ENCODE measurements around the gene C17orf67. TPM values are rescaled to one million over a fixed set of nuclear protein-coding genes. Genes with fewer than 3 reads are reported as not detected.

Gene C17orf67
- total and polyA plus RNA-seq, 10 of the 15 experiments (the other 5 are each of a cell fraction or from before 2014, with no cell fraction given): 0.24 to 3.3 (median 0.89) TPM

DNA sequence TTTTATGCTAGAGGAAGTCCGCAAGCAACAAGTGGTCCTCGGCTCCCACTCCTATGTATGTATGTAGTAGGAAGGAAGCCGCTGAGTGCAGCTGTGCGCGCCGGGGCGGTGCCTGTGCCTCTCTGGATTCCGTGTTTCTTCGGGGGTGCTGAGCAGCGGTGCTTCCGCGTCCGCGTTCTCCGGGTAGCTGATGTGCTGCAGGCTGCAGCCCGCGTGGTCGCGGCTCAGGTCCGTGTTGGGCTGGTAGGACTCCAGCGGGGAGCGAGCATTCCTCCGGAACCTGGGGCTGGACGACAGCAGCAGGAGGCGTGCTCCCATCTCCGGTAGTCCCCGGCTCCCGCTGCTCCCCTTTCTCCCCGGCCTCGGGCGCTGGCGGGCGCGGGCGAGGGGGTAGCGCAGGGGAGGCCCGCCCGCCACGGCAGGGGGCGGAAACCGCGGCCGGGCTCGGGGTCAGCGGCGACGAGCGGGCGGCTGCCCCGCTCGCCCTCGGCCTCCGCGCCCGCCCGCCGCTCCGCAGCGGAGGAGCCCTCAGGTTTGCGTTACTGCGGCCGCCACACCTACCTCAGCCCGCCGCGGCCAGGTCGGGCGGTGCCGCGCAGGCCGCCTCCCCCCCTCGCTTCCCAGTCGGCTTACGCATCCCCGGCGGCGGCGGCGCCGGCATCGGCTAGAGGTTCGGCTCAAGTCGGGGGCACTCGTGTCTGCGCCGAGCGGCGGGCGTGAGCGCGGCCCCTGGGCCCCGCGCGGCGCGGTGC lies 487 bp downstream of the C17orf67 start:
- peaks cover 64% of the 10 kb centered on the region for H3K79me2 ChIP-seq (ENCODE audit: control insufficient read depth, insufficient read depth, low read length)
- intact Hi-C loops (cut with micrococcal nuclease; ENCODE audit: unreplicated experiment): loop anchor here (2.0 to 10.0 kb wide), 2 partner anchors 76 to 252 kb away; partner anchors contain the start of gene AKAP1
- BruUV-seq (replicated peaks): no TSS peak
- TF ChIP-seq, protein P1, sequence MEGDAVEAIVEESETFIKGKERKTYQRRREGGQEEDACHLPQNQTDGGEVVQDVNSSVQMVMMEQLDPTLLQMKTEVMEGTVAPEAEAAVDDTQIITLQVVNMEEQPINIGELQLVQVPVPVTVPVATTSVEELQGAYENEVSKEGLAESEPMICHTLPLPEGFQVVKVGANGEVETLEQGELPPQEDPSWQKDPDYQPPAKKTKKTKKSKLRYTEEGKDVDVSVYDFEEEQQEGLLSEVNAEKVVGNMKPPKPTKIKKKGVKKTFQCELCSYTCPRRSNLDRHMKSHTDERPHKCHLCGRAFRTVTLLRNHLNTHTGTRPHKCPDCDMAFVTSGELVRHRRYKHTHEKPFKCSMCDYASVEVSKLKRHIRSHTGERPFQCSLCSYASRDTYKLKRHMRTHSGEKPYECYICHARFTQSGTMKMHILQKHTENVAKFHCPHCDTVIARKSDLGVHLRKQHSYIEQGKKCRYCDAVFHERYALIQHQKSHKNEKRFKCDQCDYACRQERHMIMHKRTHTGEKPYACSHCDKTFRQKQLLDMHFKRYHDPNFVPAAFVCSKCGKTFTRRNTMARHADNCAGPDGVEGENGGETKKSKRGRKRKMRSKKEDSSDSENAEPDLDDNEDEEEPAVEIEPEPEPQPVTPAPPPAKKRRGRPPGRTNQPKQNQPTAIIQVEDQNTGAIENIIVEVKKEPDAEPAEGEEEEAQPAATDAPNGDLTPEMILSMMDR (IDR thresholded peaks at IDR 0.05 in 2 of 3, conservative IDR thresholded peaks at IDR 0.05 in 1 of 3; ENCODE audit: control insufficient read depth in 2 of 3, extremely low read depth in 1 of 3, insufficient read depth in 1 of 3, low read depth in 3 of 3, low read length in 3 of 3): no peak
- TF ChIP-seq RBBP5 (conservative IDR thresholded peaks at IDR 0.05) (no peak), SPI1 (IDR thresholded peaks at IDR 0.05; ENCODE audit: borderline replicate concordance, insufficient read depth, low read depth, low read length) (no peak; the same call in 1 of the 2 replicates), ASH2L (IDR thresholded peaks at IDR 0.05; ENCODE audit: borderline replicate concordance, low read depth) (no peak; the same call in 1 of the 2 replicates), PAX8 (IDR thresholded peaks at IDR 0.05) (no peak), SRF (IDR thresholded peaks at IDR 0.05; ENCODE audit: low read depth in 2 of 2, low read length in 2 of 2) (no peak), BMI1 (IDR thresholded peaks at IDR 0.05; ENCODE audit: borderline replicate concordance) (no peak), NRF1 (conservative IDR thresholded peaks at IDR 0.05; ENCODE audit: low read depth, low read length) (0 out of 2 replicates have a peak, but pooled peaks have one; percentile 19), ZNF274 (IDR thresholded peaks at IDR 0.05; ENCODE audit: insufficient read depth, insufficient read length) (no peak), TBL1XR1 (IDR thresholded peaks at IDR 0.05; ENCODE audit: low read depth, low read length) (no peak), IRF4 (IDR thresholded peaks at IDR 0.05; ENCODE audit: low read depth, low read length) (no peak), PAX5 (IDR thresholded peaks at IDR 0.05; ENCODE audit: borderline replicate concordance, low read depth, low read length) (peak; percentile 36; the same call in 1 of the 2 replicates), CEBPB (IDR thresholded peaks at IDR 0.05; ENCODE audit: borderline replicate concordance in 1 of 2, low read depth in 2 of 2, low read length in 2 of 2) (no peak), JUND (IDR thresholded peaks at IDR 0.05; ENCODE audit: low read depth, low read length) (no peak)
- TF ChIP-seq, protein P2, sequence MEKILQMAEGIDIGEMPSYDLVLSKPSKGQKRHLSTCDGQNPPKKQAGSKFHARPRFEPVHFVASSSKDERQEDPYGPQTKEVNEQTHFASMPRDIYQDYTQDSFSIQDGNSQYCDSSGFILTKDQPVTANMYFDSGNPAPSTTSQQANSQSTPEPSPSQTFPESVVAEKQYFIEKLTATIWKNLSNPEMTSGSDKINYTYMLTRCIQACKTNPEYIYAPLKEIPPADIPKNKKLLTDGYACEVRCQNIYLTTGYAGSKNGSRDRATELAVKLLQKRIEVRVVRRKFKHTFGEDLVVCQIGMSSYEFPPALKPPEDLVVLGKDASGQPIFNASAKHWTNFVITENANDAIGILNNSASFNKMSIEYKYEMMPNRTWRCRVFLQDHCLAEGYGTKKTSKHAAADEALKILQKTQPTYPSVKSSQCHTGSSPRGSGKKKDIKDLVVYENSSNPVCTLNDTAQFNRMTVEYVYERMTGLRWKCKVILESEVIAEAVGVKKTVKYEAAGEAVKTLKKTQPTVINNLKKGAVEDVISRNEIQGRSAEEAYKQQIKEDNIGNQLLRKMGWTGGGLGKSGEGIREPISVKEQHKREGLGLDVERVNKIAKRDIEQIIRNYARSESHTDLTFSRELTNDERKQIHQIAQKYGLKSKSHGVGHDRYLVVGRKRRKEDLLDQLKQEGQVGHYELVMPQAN (conservative IDR thresholded peaks at IDR 0.05): peak; percentile 84; the same call in 1 of the 2 replicates

More for the DNA sequence above, 487 bp downstream of the C17orf67 start:
- Histone ChIP-seq H3K4me3 (peak overlapping the region; percentile 79), H3K36me3 (ENCODE audit: control insufficient read depth in 2 of 2, insufficient read depth in 2 of 2, low read length in 1 of 2) (no peaks in the 10 kb centered on the region; a peak in 1 of 4 replicates), H3K4me2 (ENCODE audit: control insufficient read depth, insufficient read depth) (peak overlapping the region; percentile 48), H3K4me1 (ENCODE audit: control insufficient read depth, insufficient read depth, low read length) (peaks cover 24% of the 10 kb centered on the region), H2AFZ (ENCODE audit: control insufficient read depth, low read depth, low read length) (peak overlapping the region; percentile 80), H3K9me3 (replicated peaks; ENCODE audit: control insufficient read depth, insufficient read depth, low read length) (no peaks in the 10 kb centered on the region), H3K27ac (ENCODE audit: control insufficient read depth, insufficient read depth) (peak overlapping the region; percentile 23), H4K20me1 (ENCODE audit: control insufficient read depth, insufficient read depth) (no peaks in the 10 kb centered on the region), H3K9ac (ENCODE audit: control insufficient read depth, insufficient read depth, low read length) (peak overlapping the region; percentile 49; the same call in 1 of the 2 replicates), H3K27me3 (replicated peaks in 1 of 2; ENCODE audit: control insufficient read depth in 2 of 2, insufficient read depth in 2 of 2, low read length in 1 of 2) (no peaks in the 10 kb centered on the region)
- POLR2A ChIA-PET: interaction anchor here (0.6 to 2.1 kb wide), 8 partner anchors 9 to 252 kb away, joined by 3 to 8 read pairs (median 6); partner anchors contain the start of genes AKAP1, SCPEP1 and TRIM25
- SMC1A ChIA-PET (ENCODE audit: uncharacterized antibody, unreplicated experiment): interaction anchor here (1.1 to 2.6 kb wide), 3 partner anchors 10 to 19 kb away, joined by 3 to 10 read pairs (median 3); no protein-coding TSS in a partner anchor
- CTCF ChIA-PET: interaction anchor here (0.6 to 3.1 kb wide), 3 partner anchors 13 to 71 kb away, joined by 3 to 10 read pairs (median 3); no protein-coding TSS in a partner anchor
- FAIRE-seq (peak; percentile 81), ATAC-seq (peak; percentile 64), DNase-seq (ENCODE audit: low read depth, low spot score) (peak; percentile 20)
- in situ Hi-C loops (cut with MboI): no loop called here
- RAD21 ChIA-PET (ENCODE audit: unreplicated experiment): interaction anchor here (0.8 to 2.1 kb wide), 7 partner anchors 11 to 81 kb away, joined by 3 to 7 read pairs (median 4); partner anchors contain the start of gene TRIM25
- WGBS (ENCODE audit: insufficient coverage, insufficient replicate concordance, low lambda C conversion rate, missing lambda C conversion rate): 2% methylated on average over 70 of the region's 95 CpGs
